T47D (cell line): ENCODE data around the gene CLTA.
A peak's percentile ranks its signal among the peaks of the same experiment; 100 is the strongest.
"Not testable (repeated sequence)": the region's sequence is repeated elsewhere in the genome, so short reads cannot be mapped to it uniquely, and the experiment has no call there.

ENCODE experiments used
- DNase-seq, 2 experiments: peaks; one replicate each; pipeline versions ENCODE4 v3.0.0 to v3.0.0-alpha.2; 2011 to 2012; ENCODE audit warnings: low read depth in 1 of 2, low spot score in 1 of 2
- JUND ChIP-seq: IDR thresholded peaks from 2 replicates; pipeline ENCODE4 v1.6.1; 2012; ENCODE audit warnings: low read depth
- in situ Hi-C: cut with HindIII; loops from 2 replicates; pipeline ENCODE4 v1.10.0; 2016; ENCODE audit warnings: low sequenced_read_pairs, low pct_unique_long_range_greater_than_20kb

Gene CLTA

DNA sequence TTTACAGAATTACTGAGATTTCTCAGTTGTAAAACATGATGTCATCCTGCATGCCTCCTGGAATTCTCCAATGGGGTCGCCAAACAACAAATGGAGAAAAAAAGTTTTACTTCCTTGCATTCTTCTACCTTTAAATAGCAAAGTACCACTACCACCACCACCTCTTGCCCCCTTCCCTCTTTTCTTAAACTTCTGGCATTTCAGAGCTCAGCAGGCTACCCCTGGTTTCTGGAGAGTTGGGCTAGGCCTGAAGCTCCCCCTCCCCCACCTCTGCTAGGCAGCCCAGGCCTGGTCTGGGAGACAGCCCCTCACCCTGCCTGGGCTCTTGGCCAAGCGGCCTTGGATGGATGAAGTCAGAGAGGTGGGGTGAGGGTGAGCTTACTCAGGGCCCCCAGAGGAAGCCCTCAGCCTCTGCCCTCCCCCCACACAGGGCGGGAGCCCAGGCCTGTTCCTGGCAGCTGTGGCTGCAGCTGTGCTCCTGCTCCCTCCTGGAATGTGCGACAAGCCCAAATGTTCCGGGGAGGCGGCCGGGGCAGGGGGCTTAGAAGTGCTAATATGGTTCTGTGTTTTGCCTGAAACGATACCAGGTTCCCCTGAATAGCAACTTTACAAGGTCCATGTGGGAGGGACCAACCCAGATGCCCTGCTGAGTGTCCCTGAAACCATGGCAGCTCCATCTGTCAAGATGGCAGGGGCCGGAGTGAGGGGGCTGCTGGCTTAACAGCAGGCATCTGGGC, 27.5 kb upstream of the CLTA start:
- in situ Hi-C loops = no loop called here

DNA sequence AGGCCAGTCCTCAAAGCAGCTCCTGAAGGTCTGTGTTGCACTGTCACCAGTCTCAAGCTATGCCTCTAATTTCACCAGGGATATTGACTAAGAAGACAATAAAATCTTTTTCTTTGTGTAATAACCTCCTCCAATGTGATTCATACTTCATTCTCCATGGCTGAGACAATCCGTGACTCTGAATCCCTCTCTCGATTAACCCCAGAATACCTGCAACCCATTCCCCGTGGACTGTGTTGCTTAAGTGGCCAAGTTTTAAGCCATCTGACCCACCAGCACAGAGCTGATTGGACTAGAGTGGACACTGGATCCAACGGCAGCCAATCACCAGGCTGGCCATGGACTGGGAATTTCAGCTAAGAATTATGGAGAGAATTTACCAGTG, 26.9 kb upstream of the CLTA start:
- in situ Hi-C loops = no loop called here
- TF ChIP-seq JUND = no peak
- no peak for DNase-seq

More for the DNA sequence above, 27.5 kb upstream of the CLTA start:
- no peak for TF ChIP-seq JUND
- no peak for DNase-seq

DNA sequence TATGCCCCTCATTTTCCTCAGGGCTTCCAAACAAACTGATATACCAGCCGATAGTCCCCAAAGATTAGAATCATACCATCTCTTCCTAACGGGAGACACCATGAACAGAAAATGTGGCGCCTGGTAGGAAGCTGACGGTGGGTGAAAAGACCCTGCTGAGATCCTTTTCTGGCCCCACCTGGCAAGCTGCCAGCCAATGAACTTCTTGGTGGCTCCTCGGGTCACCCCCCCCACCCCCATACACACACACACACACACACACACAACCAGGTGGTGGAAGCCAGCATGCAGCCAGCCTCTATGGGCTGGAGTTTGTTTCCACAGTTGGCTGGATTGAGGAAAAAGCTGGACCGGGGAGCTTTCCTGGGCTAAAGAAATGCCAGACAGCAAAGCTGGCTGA, 26.3 kb upstream of the CLTA start:
- no peak for TF ChIP-seq JUND
- in situ Hi-C loops = no loop called here
- no peak for DNase-seq

DNA sequence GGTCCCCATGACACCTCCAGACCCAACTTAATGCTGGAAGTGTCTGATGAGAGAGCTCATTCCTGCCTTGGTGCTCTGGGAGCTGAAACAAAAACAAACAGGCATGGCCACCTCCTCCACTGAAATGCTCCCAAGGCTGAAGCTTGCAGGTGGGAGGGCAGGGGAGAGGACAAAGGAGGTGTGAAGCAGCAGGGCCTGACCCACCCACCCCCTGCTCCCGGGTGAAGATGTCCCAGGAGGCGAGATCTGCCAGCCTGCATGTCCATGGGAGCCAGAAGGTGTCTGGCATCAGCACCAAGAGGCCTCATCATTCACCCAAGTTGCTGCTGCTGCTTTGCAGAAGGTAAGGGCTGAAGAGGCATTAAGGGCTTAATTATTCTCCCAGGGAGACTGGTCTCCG, 25.7 kb upstream of the CLTA start:
- no peak for TF ChIP-seq JUND
- DNase-seq = no peak
- in situ Hi-C loops = no loop called here

GRCh38 chr9:36165826-36166167, 24.9 kb upstream of the CLTA start:
- no peak for TF ChIP-seq JUND
- in situ Hi-C loops = no loop called here

GRCh38 chr9:36166168-36166927, 24.4 kb upstream of the CLTA start:
- peak; percentile 72 to 83 for DNase-seq
- no peak for TF ChIP-seq JUND
- in situ Hi-C loops = no loop called here

More at GRCh38 chr9:36165826-36166167, 24.9 kb upstream of the CLTA start:
- DNase-seq = no peak

- no peak for TF ChIP-seq JUND
- DNase-seq = no peak
- in situ Hi-C loops = no loop called here
These were observed 21.6 kb upstream of the CLTA start, which contains the start of gene CCIN for GRCh38 chr9:36169166-36169565. TSS of gene CCIN (plus strand) at chr9:36169388. CDS start at chr9:36169503, 115 bp downstream.

- DNase-seq = no peak
- TF ChIP-seq JUND = no peak
- in situ Hi-C loops = no loop called here
These were observed 21.0 kb upstream of the CLTA start for GRCh38 chr9:36169708-36170107.

DNA sequence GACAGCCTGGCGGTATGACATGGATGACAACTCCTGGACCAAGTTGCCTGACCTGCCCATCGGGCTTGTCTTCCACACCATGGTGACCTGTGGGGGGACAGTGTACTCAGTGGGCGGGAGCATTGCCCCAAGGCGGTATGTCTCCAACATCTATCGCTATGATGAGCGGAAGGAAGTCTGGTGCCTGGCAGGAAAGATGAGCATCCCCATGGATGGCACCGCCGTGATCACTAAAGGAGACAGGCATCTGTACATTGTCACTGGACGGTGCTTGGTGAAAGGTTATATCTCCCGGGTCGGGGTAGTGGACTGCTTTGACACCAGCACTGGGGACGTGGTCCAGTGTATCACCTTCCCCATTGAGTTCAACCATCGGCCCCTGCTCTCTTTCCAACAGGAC, 20.2 kb upstream of the CLTA start:
- DNase-seq = no peak
- TF ChIP-seq JUND = no peak
- in situ Hi-C loops = no loop called here

DNA sequence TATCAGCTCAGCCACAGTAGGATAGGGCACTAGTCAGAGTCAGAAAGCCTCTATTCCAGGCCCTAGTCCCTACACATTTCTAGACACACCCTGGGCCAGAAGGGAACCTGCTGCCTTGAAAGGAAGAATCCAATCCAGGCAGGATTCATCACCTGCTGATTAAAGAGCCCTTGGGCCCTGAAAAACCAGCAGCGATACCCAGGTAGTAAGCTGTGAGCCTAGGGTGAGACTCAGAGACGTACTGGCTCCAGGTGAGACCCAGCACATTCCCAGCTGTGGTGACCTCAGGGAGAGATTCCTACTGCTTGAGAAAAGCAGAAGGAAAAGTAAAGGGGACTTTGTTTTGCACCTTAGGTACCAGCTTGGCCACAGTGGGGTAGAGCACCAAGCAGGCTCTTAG, 16.9 kb upstream of the CLTA start:
- in situ Hi-C loops = no loop called here

DNA sequence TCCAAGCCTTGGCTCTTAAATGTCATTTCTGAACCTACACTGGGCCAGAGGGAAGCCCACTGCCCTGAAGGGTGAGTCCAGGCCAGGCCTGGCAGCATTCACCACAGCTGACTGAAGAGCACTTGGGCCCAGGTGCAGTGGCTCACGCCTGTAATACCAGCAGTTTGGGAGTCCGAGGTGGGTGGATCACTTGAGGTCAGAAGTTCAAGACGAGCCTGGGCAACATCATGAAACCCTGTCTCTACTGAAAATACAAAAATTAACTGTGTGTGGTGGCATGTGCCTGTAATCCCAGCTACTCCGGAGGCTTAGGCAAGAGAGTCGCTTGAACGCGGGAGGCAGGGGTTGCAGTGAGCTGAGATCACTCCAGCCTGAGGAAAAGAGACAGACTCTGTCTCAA, 16.4 kb upstream of the CLTA start:
- no peak for TF ChIP-seq JUND
- no peak for DNase-seq
- in situ Hi-C loops = no loop called here

More for the DNA sequence above, 16.9 kb upstream of the CLTA start:
- TF ChIP-seq JUND = no peak
- no peak for DNase-seq

DNA sequence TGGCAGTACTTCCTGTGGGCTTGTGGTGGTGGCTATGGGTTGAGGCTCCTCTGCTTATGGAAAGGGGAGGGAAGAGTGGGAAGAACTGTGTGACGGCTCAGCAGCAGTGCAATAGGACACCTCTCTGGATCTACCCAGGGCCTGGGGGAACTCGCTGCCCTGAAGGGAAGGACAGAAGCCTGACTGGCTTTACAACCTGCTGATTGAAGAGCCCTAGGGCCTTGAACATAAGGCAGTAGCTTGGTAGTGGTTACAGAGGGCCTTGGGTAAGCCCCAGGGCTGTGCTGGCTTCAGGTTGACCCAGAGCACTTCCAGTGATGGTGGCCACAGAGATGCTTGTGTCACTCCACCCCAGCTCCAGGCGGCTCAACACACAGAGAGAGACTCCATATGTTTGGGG, 16.0 kb upstream of the CLTA start:
- DNase-seq = no peak
- in situ Hi-C loops = no loop called here
- TF ChIP-seq JUND = no peak

GRCh38 chr9:36175209-36175608, 15.5 kb upstream of the CLTA start:
- DNase-seq, in situ Hi-C loops: not testable (repeated sequence)

DNA sequence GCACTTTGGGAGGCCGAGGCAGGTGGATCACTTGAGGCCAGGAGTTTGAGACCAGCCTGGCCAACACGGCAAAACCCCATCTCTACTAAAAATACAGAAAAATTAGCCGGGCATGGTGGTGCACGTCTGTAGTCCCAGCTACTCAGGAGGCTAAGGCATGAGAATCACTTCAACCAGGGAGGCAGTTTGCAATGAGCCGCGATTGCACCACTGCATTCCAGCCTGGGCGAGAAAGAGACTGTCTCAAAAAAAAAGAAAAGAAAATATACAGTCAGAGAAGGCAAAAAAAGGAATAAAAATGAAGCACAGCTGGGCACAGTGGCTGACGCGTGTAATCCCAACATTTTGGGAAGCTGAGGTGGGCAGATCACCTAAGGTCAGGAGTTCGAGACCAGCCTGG, 14.2 kb upstream of the CLTA start:
- DNase-seq, in situ Hi-C loops: not testable (repeated sequence)
